Vagina (tissue), 2 donors: ENCODE measurements around the gene WWC2. TPM values are rescaled to one million over a fixed set of nuclear protein-coding genes. Genes with fewer than 3 reads are reported as not detected.

Experiments
- DNase-seq, 2 donors: peaks; one replicate each; pipeline ENCODE4 v3.0.0-alpha.2; 2017; ENCODE audit errors: extremely low spot score in 2 of 2
- H3K27ac ChIP-seq: fragments of 200-600 bp; sonication (generic); one replicate; pipeline ENCODE4 v1.5.1; 2019
- H3K27me3 ChIP-seq: fragments of 200-600 bp; sonication (generic); one replicate; pipeline ENCODE4 v1.5.1; 2019
- H3K36me3 ChIP-seq, 2 donors: fragments of 200-600 bp; sonication (generic); one replicate each; pipeline ENCODE4 v1.5.1; 2017 to 2019
- H3K4me1 ChIP-seq: fragments of 200-600 bp; sonication (generic); one replicate; pipeline ENCODE4 v1.5.1; 2019
- H3K4me3 ChIP-seq, 2 donors: fragments of 200-600 bp; sonication (generic); 1 replicate in 1 of 2; 2 replicates in 1 of 2; pipeline ENCODE4 v1.5.1; 2016 to 2019
- H3K9me3 ChIP-seq: fragments of 200-600 bp; sonication (generic); one replicate; pipeline ENCODE4 v1.5.1; 2019
- POLR2A ChIP-seq, 2 donors: fragments of 450-650 bp; IDR thresholded peaks; one replicate each; pipeline ENCODE4 v1.6.1; 2017; ENCODE audit warnings: antibody characterized with exemption in 2 of 2, mild to moderate bottlenecking in 2 of 2, moderate library complexity in 2 of 2
- POLR2AphosphoS5 ChIP-seq, 2 donors: sonication (generic); formaldehyde crosslinking; IDR thresholded peaks; one replicate each; pipeline ENCODE4 v1.9.0; 2017; ENCODE audit warnings: antibody characterized with exemption in 2 of 2, mild to moderate bottlenecking in 2 of 2, low read depth in 1 of 2; ENCODE audit not compliant: insufficient read depth in 1 of 2
- intact Hi-C: fragments of 100-400 bp; cut with DNase I; formaldehyde crosslinking; loops from one replicate; pipeline ENCODE4 v1.15.1; 2023
- total RNA-seq: library from RNA; depleted of rRNA; stranded (reverse); fragments of >200 nt; gene quantifications from one replicate; pipeline ENCODE4 v1.2.3, GENCODE V29; 2016
- TF ChIP-seq, protein P1 (sequence below), 3 experiments: fragments of 450-650 bp in 2 of 3; fragments of 200-600 bp in 1 of 3; sonication (generic) in 1 of 3; IDR thresholded peaks; one replicate each; pipeline ENCODE4 v1.5.1; 2017 to 2019; ENCODE audit warnings: antibody characterized with exemption in 3 of 3, mild to moderate bottlenecking in 2 of 3, moderate library complexity in 2 of 3

WWC2 gene
- total RNA-seq, 1 donor from 2014 or later = 24.3 TPM

DNA sequence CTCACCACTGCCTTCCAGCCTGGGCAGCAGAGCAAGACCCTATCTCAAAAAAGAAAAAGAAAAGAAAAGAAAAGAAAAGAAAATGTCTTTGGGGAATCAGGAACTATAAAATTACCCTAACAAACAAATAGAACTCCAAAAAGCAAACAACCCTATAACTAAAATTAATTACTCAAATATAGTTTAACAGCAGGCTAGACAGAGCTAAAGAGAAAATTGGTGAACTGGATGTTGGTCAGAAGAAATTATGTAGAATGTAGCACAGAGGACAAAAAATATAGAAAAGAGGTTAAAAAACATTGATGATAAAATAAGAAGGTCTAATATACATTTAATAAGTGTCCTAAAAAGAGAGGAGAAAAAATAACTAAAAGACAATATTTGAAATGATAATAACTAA lies 27.8 kb upstream of the WWC2 start:
- TF ChIP-seq POLR2A (IDR thresholded peaks at IDR 0.05) (no peak), POLR2AphosphoS5 (IDR thresholded peaks at IDR 0.05; ENCODE audit: insufficient read depth in 1 of 2, low read depth in 1 of 2) (no peak)
- TF ChIP-seq, protein P1, sequence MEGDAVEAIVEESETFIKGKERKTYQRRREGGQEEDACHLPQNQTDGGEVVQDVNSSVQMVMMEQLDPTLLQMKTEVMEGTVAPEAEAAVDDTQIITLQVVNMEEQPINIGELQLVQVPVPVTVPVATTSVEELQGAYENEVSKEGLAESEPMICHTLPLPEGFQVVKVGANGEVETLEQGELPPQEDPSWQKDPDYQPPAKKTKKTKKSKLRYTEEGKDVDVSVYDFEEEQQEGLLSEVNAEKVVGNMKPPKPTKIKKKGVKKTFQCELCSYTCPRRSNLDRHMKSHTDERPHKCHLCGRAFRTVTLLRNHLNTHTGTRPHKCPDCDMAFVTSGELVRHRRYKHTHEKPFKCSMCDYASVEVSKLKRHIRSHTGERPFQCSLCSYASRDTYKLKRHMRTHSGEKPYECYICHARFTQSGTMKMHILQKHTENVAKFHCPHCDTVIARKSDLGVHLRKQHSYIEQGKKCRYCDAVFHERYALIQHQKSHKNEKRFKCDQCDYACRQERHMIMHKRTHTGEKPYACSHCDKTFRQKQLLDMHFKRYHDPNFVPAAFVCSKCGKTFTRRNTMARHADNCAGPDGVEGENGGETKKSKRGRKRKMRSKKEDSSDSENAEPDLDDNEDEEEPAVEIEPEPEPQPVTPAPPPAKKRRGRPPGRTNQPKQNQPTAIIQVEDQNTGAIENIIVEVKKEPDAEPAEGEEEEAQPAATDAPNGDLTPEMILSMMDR (IDR thresholded peaks at IDR 0.05) = no peak
- no peaks in the 10 kb centered on the region for H3K36me3 ChIP-seq
- no peaks in the 10 kb centered on the region for H3K27me3 ChIP-seq
- H3K27ac ChIP-seq = no peak overlapping the region
- intact Hi-C loops = loop anchor here (5.0 to 10.0 kb wide), 2 partner anchors 136 to 186 kb away; no protein-coding TSS in a partner anchor
- H3K9me3 ChIP-seq = no peaks in the 10 kb centered on the region
- H3K4me3 ChIP-seq = no peak overlapping the region
- H3K4me1 ChIP-seq = no peaks in the 10 kb centered on the region
- DNase-seq = no peak

DNA sequence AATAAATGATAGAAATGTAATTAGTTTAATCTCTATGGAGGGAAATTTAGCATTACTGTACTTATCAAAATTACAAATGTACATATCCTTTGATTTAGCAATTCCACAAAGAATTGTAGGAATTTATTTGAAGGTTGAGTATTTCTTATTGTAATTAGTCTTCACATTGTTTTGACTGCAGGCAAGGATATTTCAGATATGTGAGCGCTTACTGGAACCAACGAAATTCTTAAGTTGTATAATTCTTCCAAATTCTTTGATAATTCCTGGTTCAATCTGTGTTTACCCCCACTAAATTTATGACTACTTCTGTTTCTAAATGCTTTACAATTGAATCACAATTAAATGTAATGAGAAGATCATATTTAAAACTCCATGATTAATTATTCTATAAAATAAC lies 26.9 kb upstream of the WWC2 start:
- Histone ChIP-seq H3K4me3 (no peak overlapping the region), H3K27me3 (no peaks in the 10 kb centered on the region), H3K9me3 (no peaks in the 10 kb centered on the region), H3K4me1 (no peaks in the 10 kb centered on the region), H3K36me3 (no peaks in the 10 kb centered on the region), H3K27ac (no peak overlapping the region)
- TF ChIP-seq POLR2AphosphoS5 (IDR thresholded peaks at IDR 0.05; ENCODE audit: insufficient read depth in 1 of 2, low read depth in 1 of 2) = no peak
- TF ChIP-seq, protein P1 (IDR thresholded peaks at IDR 0.05) = no peak
- TF ChIP-seq POLR2A (IDR thresholded peaks at IDR 0.05) = no peak
- no peak for DNase-seq
- intact Hi-C loops = loop anchor here (5.0 to 10.0 kb wide), 2 partner anchors 137 to 185 kb away; no protein-coding TSS in a partner anchor

DNA sequence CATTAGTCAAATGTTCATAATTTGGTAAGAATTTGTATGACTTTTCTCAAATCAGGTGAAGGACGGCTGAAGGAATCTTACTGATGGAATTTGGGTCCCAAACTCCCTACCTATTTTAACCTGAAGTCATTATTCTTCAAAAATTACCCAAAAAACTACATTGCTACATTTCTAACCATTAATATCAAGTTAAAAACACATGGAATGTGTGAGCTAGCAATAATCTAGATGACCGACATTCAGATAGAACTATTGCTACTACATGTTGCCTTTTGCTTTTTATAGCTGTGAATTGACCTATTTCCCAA lies 25.3 kb upstream of the WWC2 start:
- intact Hi-C loops = loop anchor here (5.0 to 10.0 kb wide), 2 partner anchors 139 to 184 kb away; no protein-coding TSS in a partner anchor
- DNase-seq = no peak

DNA sequence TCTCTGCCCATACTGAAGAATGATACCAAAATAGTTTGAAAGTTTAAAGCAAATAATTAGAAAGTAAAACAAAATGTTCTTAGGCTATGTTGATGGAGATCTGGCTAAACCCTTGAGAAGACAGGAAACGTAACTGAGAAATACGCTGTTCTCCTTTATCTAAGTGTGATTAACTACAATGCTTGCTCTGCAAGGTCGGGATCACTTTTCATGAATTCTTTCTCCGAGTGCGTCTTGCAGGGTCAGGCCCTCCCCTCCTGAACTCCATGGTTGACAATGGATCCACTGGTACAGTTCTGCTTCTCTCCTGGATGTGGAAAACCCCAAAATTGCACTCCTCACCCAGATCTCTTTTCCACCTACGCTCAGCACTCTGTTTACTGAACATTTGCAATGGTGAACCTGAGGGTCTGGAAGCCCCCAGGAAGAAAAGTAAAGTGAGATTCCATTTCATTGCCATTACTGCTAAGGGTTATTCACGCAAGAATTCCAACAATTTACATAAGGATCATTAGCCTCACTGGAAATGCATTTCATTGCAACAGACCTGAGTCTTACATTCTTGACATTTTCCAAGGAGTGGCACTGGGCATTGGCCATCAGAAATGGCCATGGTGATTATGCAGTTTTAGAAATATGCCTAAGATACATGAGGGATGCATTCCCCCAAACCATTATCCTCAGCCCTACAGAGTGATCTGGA lies 24.6 kb upstream of the WWC2 start:
- Histone ChIP-seq H3K9me3 (no peaks in the 10 kb centered on the region), H3K27ac (no peak overlapping the region), H3K4me1 (no peaks in the 10 kb centered on the region), H3K27me3 (no peaks in the 10 kb centered on the region), H3K36me3 (no peaks in the 10 kb centered on the region), H3K4me3 (no peak overlapping the region)
- TF ChIP-seq POLR2AphosphoS5 (IDR thresholded peaks at IDR 0.05; ENCODE audit: insufficient read depth in 1 of 2, low read depth in 1 of 2) (no peak), POLR2A (IDR thresholded peaks at IDR 0.05) (no peak)
- TF ChIP-seq, protein P1 (IDR thresholded peaks at IDR 0.05) = no peak
- intact Hi-C loops = loop anchor here (5.0 to 10.0 kb wide), 2 partner anchors 140 to 183 kb away; no protein-coding TSS in a partner anchor
- DNase-seq = no peak

More for the DNA sequence above, 25.3 kb upstream of the WWC2 start:
- Histone ChIP-seq H3K4me1 (no peaks in the 10 kb centered on the region), H3K27ac (no peak overlapping the region), H3K36me3 (no peaks in the 10 kb centered on the region), H3K4me3 (no peak overlapping the region), H3K27me3 (no peaks in the 10 kb centered on the region), H3K9me3 (no peaks in the 10 kb centered on the region)
- TF ChIP-seq POLR2A (IDR thresholded peaks at IDR 0.05) = no peak
- no peak for TF ChIP-seq POLR2AphosphoS5 (IDR thresholded peaks at IDR 0.05; ENCODE audit: insufficient read depth in 1 of 2, low read depth in 1 of 2)
- TF ChIP-seq, protein P1 (IDR thresholded peaks at IDR 0.05) = no peak

DNA sequence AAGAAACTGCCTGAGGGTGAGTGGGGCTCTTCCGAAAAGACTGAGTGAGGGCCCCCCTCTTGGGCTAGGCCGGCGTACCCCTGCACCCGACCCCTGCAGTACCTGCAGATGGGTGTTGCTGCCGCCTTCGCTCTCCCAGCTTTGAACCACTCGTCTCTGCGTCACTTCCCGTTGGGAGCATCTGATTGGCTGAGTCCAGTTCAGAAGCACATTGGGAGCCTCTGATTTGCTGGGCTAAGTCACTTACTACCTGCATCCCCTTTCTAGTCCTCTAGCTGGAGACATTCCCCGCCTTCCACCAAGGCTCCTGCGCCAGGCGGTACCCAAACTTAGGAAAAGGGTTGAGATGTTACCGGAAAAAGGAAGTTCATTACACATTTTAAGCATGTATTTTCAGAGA lies 20.4 kb upstream of the WWC2 start:
- H3K36me3 ChIP-seq = no peaks in the 10 kb centered on the region
- H3K9me3 ChIP-seq = no peaks in the 10 kb centered on the region
- H3K4me1 ChIP-seq = no peaks in the 10 kb centered on the region
- TF ChIP-seq POLR2AphosphoS5 (IDR thresholded peaks at IDR 0.05; ENCODE audit: insufficient read depth in 1 of 2, low read depth in 1 of 2) (no peak), POLR2A (IDR thresholded peaks at IDR 0.05) (no peak)
- TF ChIP-seq, protein P1 (IDR thresholded peaks at IDR 0.05) = no peak
- DNase-seq = no peak
- no peak overlapping the region for H3K4me3 ChIP-seq
- H3K27ac ChIP-seq = no peak overlapping the region
- no peaks in the 10 kb centered on the region for H3K27me3 ChIP-seq
- intact Hi-C loops = loop anchor here (10.0 kb wide), 1 partner anchor 144 kb away; no protein-coding TSS in a partner anchor
